Testis (tissue), 3 donors: ENCODE measurements around the gene PDE4B. TPM values are rescaled to one million over a fixed set of nuclear protein-coding genes. Genes with fewer than 3 reads are reported as not detected.

Experiments
- DNase-seq: peaks from one replicate; pipeline ENCODE4 v3.0.0-alpha.2; 2019
- H3K27ac ChIP-seq, 2 donors: fragments of 200-600 bp; sonication (generic); one replicate each; pipeline ENCODE4 v1.5.1; 2019
- H3K27me3 ChIP-seq: fragments of 200-600 bp; sonication (generic); one replicate; pipeline ENCODE4 v1.5.1; 2019
- H3K36me3 ChIP-seq: fragments of 200-600 bp; sonication (generic); one replicate; pipeline ENCODE4 v1.5.1; 2017; ENCODE audit warnings: low read depth; ENCODE audit errors: missing control alignments
- H3K4me1 ChIP-seq: fragments of 200-600 bp; sonication (generic); one replicate; pipeline ENCODE4 v1.5.1; 2019
- H3K4me3 ChIP-seq, 2 donors: fragments of 200-600 bp; sonication (generic); one replicate each; pipeline ENCODE4 v1.5.1; 2017 to 2019
- H3K9me3 ChIP-seq: fragments of 200-600 bp; sonication (generic); one replicate; pipeline ENCODE4 v1.5.1; 2017
- CTCF ChIP-seq, 3 experiments: fragments of 450-650 bp in 2 of 3; fragments of 200-600 bp in 1 of 3; sonication (generic) in 1 of 3; IDR thresholded peaks; one replicate each; pipeline ENCODE4 v1.5.1; 2016 to 2019; ENCODE audit warnings: antibody characterized with exemption in 3 of 3, mild to moderate bottlenecking in 2 of 3, moderate library complexity in 1 of 3
- POLR2A ChIP-seq: fragments of 450-650 bp; IDR thresholded peaks from one replicate; pipeline ENCODE4 v1.6.1; 2017; ENCODE audit warnings: antibody characterized with exemption, mild to moderate bottlenecking, moderate library complexity
- WGBS, 2 donors: methylation state at CpG; one replicate each; pipeline ENCODE4 v1.1.5; 2018; 5-methylcytosine and 5-hydroxymethylcytosine counted together
- intact Hi-C: fragments of 100-400 bp; cut with DNase I; formaldehyde crosslinking; loops from one replicate; pipeline ENCODE4 v1.15.1; 2023; ENCODE audit warnings: low total_unique reads
- polyA plus RNA-seq: library from polyadenylated mRNA; stranded (reverse); fragments of 350-450 nt; fragmentation: Illumina TruSeq; extraction: RNeasy Lipid Tissue Mini Kit (QIAGEN cat#74804); gene quantifications from one replicate; pipeline ENCODE4 v1.2.3, GENCODE V29; 2014; ENCODE audit warnings: low read depth, low replicate concordance; ENCODE audit not compliant: insufficient read depth
- total RNA-seq, 2 donors: library from RNA; depleted of rRNA; stranded (reverse); fragments of >200 nt; gene quantifications; one replicate each; pipeline ENCODE4 v1.2.3, GENCODE V29; 2016

The PDE4B gene
- total and polyA plus RNA-seq, 3 donors from 2014 or later, result 11.5 to 16.1 (median 12.4) TPM

- Histone ChIP-seq H3K36me3 (no peaks in the 10 kb centered on the region), H3K27me3 (no peaks in the 10 kb centered on the region), H3K4me1 (no peaks in the 10 kb centered on the region), H3K27ac (no peak overlapping the region), H3K9me3 (no peaks in the 10 kb centered on the region), H3K4me3 (no peak overlapping the region)
- intact Hi-C loops, result no loop called here
- no peak for DNase-seq
- no peak for TF ChIP-seq CTCF (IDR thresholded peaks at IDR 0.05)
- TF ChIP-seq POLR2A, result no peak
- WGBS, 2 donors, result 89 to 91% methylated on average over 3 of the region's 3 CpGs
These were observed 490.4 kb downstream of the PDE4B start for GRCh38 chr1:66282891-66283621.

GRCh38 chr1:66283622-66284041, 490.9 kb downstream of the PDE4B start:
- TF ChIP-seq POLR2A, result no peak
- no peak for DNase-seq
- no peaks in the 10 kb centered on the region for H3K36me3 ChIP-seq
- intact Hi-C loops, result no loop called here
- WGBS, 2 donors, result 89 to 97% methylated on average over 2 of the region's 2 CpGs
- no peak overlapping the region for H3K27ac ChIP-seq
- no peaks in the 10 kb centered on the region for H3K27me3 ChIP-seq
- no peaks in the 10 kb centered on the region for H3K4me1 ChIP-seq
- no peaks in the 10 kb centered on the region for H3K9me3 ChIP-seq
- H3K4me3 ChIP-seq, result no peak overlapping the region

- H3K27me3 ChIP-seq, result no peaks in the 10 kb centered on the region
- no peaks in the 10 kb centered on the region for H3K9me3 ChIP-seq
- 94 to 96% methylated on average over 2 of the region's 2 CpGs for WGBS, 2 donors
- H3K36me3 ChIP-seq, result no peaks in the 10 kb centered on the region
- no peak for DNase-seq
- H3K27ac ChIP-seq, result no peak overlapping the region
- TF ChIP-seq CTCF (IDR thresholded peaks at IDR 0.05) (no peak), POLR2A (no peak)
- H3K4me1 ChIP-seq, result no peaks in the 10 kb centered on the region
- no peak overlapping the region for H3K4me3 ChIP-seq
- intact Hi-C loops, result no loop called here
These were observed 492.1 kb downstream of the PDE4B start for GRCh38 chr1:66284746-66285145.

- H3K4me1 ChIP-seq, result no peaks in the 10 kb centered on the region
- intact Hi-C loops, result no loop called here
- TF ChIP-seq CTCF (IDR thresholded peaks at IDR 0.05) (no peak), POLR2A (no peak)
These were observed 493.0 kb downstream of the PDE4B start for GRCh38 chr1:66285618-66286270.

GRCh38 chr1:66286307-66286706, 493.6 kb downstream of the PDE4B start:
- intact Hi-C loops, result no loop called here
- H3K4me1 ChIP-seq, result no peaks in the 10 kb centered on the region
- no peak overlapping the region for H3K27ac ChIP-seq
- H3K27me3 ChIP-seq, result no peaks in the 10 kb centered on the region
- no peak for TF ChIP-seq CTCF (IDR thresholded peaks at IDR 0.05)
- no peak for TF ChIP-seq POLR2A
- H3K4me3 ChIP-seq, result no peak overlapping the region
- no peaks in the 10 kb centered on the region for H3K9me3 ChIP-seq
- DNase-seq, result no peak
- H3K36me3 ChIP-seq, result no peaks in the 10 kb centered on the region

More at GRCh38 chr1:66285618-66286270, 493.0 kb downstream of the PDE4B start:
- Histone ChIP-seq H3K9me3 (no peaks in the 10 kb centered on the region), H3K4me3 (no peak overlapping the region), H3K36me3 (no peaks in the 10 kb centered on the region), H3K27ac (no peak overlapping the region), H3K27me3 (no peaks in the 10 kb centered on the region)
- DNase-seq, result no peak
- WGBS, 2 donors, result 77 to 83% methylated on average over 2 of the region's 2 CpGs
